HK-2 (cell line): ENCODE measurements around the gene UGT1A8.
A peak's percentile ranks its signal among the peaks of the same experiment; 100 is the strongest.

Experiments
- DNase-seq: peaks from one replicate; pipeline ENCODE4 v3.0.0-alpha.2; 2018; ENCODE audit not compliant: unreplicated experiment

Gene UGT1A8

GRCh38 chr2:233764264-233764663 is 146.8 kb downstream of the UGT1A8 start:
- peak; percentile 4 for DNase-seq

GRCh38 chr2:233764761-233765160 is 147.3 kb downstream of the UGT1A8 start:
- DNase-seq, result no peak

- no peak for DNase-seq
These were observed 149.0 kb downstream of the UGT1A8 start for GRCh38 chr2:233766416-233766815.

GRCh38 chr2:233768076-233768475 is 150.6 kb downstream of the UGT1A8 start:
- DNase-seq, result no peak

- no peak for DNase-seq
These were observed 151.8 kb downstream of the UGT1A8 start for GRCh38 chr2:233769260-233769659.

GRCh38 chr2:233772153-233772552 is 154.7 kb downstream of the UGT1A8 start:
- no peak for DNase-seq

- no peak for DNase-seq
These were observed 155.2 kb downstream of the UGT1A8 start for GRCh38 chr2:233772583-233772982.

GRCh38 chr2:233773854-233774253 is 156.4 kb downstream of the UGT1A8 start:
- no peak for DNase-seq

- no peak for DNase-seq
These were observed 158.0 kb downstream of the UGT1A8 start for GRCh38 chr2:233775414-233775813.

- no peak for DNase-seq
These were observed 160.6 kb downstream of the UGT1A8 start, which contains the start of gene MROH2A for GRCh38 chr2:233778030-233778429. Gene MROH2A (plus strand): TSS chr2:233778330. CDS start chr2:233779359, 1,029 bp downstream.

GRCh38 chr2:233779722-233780121 is 162.3 kb downstream of the UGT1A8 start:
- no peak for DNase-seq

GRCh38 chr2:233780771-233781170 is 163.3 kb downstream of the UGT1A8 start:
- no peak for DNase-seq

- no peak for DNase-seq
These were observed 172.1 kb downstream of the UGT1A8 start for GRCh38 chr2:233789554-233789953.

GRCh38 chr2:233791151-233791882 is 173.9 kb downstream of the UGT1A8 start:
- DNase-seq, result no peak

- DNase-seq, result no peak
These were observed 174.5 kb downstream of the UGT1A8 start for GRCh38 chr2:233791883-233792329.

GRCh38 chr2:233792720-233793119 is 175.3 kb downstream of the UGT1A8 start:
- DNase-seq, result no peak

GRCh38 chr2:233793465-233794127 is 176.2 kb downstream of the UGT1A8 start:
- DNase-seq, result no peak

- DNase-seq, result no peak
These were observed 176.8 kb downstream of the UGT1A8 start for GRCh38 chr2:233794128-233794658.

GRCh38 chr2:233795735-233796171 is 178.3 kb downstream of the UGT1A8 start:
- no peak for DNase-seq

- DNase-seq, result no peak
These were observed 178.8 kb downstream of the UGT1A8 start for GRCh38 chr2:233796254-233796653.

- DNase-seq, result no peak
These were observed 181.1 kb downstream of the UGT1A8 start for GRCh38 chr2:233798335-233799086.

GRCh38 chr2:233799087-233799665 is 181.7 kb downstream of the UGT1A8 start:
- DNase-seq, result no peak
